Neural progenitor cell (in vitro differentiated cells): ENCODE measurements around the gene TRIP4.

Experiments used
- EZH2phosphoT487 ChIP-seq: fragments of 200-600 bp; sonication (generic); IDR thresholded peaks from 2 replicates; pipeline ENCODE4 v1.6.1; 2017; ENCODE audit warnings: antibody characterized with exemption
- TF ChIP-seq, protein P1 (sequence below): fragments of 200-600 bp; sonication (generic); IDR thresholded peaks from 2 replicates; pipeline ENCODE4 v1.5.1; 2017; ENCODE audit warnings: antibody characterized with exemption, mild to moderate bottlenecking

- TF ChIP-seq, protein P1, sequence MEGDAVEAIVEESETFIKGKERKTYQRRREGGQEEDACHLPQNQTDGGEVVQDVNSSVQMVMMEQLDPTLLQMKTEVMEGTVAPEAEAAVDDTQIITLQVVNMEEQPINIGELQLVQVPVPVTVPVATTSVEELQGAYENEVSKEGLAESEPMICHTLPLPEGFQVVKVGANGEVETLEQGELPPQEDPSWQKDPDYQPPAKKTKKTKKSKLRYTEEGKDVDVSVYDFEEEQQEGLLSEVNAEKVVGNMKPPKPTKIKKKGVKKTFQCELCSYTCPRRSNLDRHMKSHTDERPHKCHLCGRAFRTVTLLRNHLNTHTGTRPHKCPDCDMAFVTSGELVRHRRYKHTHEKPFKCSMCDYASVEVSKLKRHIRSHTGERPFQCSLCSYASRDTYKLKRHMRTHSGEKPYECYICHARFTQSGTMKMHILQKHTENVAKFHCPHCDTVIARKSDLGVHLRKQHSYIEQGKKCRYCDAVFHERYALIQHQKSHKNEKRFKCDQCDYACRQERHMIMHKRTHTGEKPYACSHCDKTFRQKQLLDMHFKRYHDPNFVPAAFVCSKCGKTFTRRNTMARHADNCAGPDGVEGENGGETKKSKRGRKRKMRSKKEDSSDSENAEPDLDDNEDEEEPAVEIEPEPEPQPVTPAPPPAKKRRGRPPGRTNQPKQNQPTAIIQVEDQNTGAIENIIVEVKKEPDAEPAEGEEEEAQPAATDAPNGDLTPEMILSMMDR = no peak
- TF ChIP-seq EZH2phosphoT487 = no peak
Measured at GRCh38 chr15:64383760-64384159, 3.9 kb upstream of the TRIP4 start.
